ENCODE results near the gene POGZ.

GRCh38 chr1:151411884-151412283 is 47.4 kb downstream of the POGZ start:
- TF ChIP-seq CTCF (conservative IDR thresholded peaks at IDR 0.05; ENCODE audit: low read depth, low read length): no peak
- TF ChIP-seq EZH2 (IDR thresholded peaks at IDR 0.05; ENCODE audit: borderline replicate concordance, low read depth, low read length, poor library complexity, severe bottlenecking): no peak
